Lower leg skin (tissue), 4 donors: ENCODE data around the gene CBX6. TPM values are rescaled to one million over a fixed set of nuclear protein-coding genes. Genes with fewer than 3 reads are reported as not detected.
A peak's percentile ranks its signal among the peaks of the same experiment; 100 is the strongest.

ENCODE experiments used
- DNase-seq, 2 donors: peaks; one replicate each; pipeline ENCODE4 v3.0.0-alpha.2; 2019; ENCODE audit warnings: low spot score in 2 of 2
- H3K4me3 ChIP-seq: fragments of 200-600 bp; sonication (generic); 2 replicates; pipeline ENCODE4 v1.5.1; 2017; ENCODE audit warnings: mild to moderate bottlenecking, low read depth; ENCODE audit not compliant: poor library complexity, severe bottlenecking
- POLR2A ChIP-seq, 2 donors: fragments of 450-650 bp; IDR thresholded peaks; one replicate each; pipeline ENCODE4 v1.6.1; 2016 to 2017; ENCODE audit warnings: antibody characterized with exemption in 2 of 2, mild to moderate bottlenecking in 1 of 2, moderate library complexity in 1 of 2
- WGBS, 2 donors: methylation state at CpG; one replicate each; pipeline ENCODE4 v1.1.5; 2018; 5-methylcytosine and 5-hydroxymethylcytosine counted together
- intact Hi-C: fragments of 100-400 bp; cut with DNase I; formaldehyde crosslinking; loops from one replicate; pipeline ENCODE4 v1.15.0; 2023; ENCODE audit warnings: low total_unique reads
- total RNA-seq, 4 donors: library from RNA; depleted of rRNA; stranded (reverse); fragments of >200 nt; gene quantifications; one replicate each; pipeline ENCODE4 v1.1.0, GENCODE V29; 2016
- TF ChIP-seq, protein P1 (sequence below), 3 donors: fragments of 450-650 bp; IDR thresholded peaks; one replicate each; pipeline ENCODE4 v1.5.1; 2016; ENCODE audit warnings: antibody characterized with exemption in 3 of 3, mild to moderate bottlenecking in 3 of 3, moderate library complexity in 2 of 3

Gene CBX6
- total RNA-seq, 4 donors from 2014 or later, result 5.1 to 20.0 (median 13.9) TPM

DNA sequence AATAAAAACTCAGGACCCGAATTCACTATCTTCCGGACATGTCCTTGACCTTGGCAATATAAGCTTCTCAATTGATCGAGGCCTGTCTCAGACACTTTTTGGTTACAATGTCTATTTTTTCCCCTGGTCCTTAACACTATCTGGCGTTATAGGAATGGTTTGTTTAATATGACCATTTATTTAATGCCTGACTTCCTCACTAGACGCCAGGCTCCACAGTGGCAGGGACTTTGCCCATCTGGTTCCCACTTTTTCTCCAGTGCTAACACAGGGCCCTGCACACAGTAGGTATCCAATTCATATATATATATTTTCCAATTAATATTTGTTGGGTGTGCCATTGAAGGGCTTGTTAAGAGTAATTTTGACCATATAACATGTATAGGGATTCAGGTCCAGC lies 7.9 kb upstream of the CBX6 start:
- DNase-seq, result peak in 1 of 2 donors; percentile 59
- 93 to 94% methylated on average over 5 of the region's 5 CpGs for WGBS, 2 donors
- H3K4me3 ChIP-seq, result no peak overlapping the region
- TF ChIP-seq, protein P1, sequence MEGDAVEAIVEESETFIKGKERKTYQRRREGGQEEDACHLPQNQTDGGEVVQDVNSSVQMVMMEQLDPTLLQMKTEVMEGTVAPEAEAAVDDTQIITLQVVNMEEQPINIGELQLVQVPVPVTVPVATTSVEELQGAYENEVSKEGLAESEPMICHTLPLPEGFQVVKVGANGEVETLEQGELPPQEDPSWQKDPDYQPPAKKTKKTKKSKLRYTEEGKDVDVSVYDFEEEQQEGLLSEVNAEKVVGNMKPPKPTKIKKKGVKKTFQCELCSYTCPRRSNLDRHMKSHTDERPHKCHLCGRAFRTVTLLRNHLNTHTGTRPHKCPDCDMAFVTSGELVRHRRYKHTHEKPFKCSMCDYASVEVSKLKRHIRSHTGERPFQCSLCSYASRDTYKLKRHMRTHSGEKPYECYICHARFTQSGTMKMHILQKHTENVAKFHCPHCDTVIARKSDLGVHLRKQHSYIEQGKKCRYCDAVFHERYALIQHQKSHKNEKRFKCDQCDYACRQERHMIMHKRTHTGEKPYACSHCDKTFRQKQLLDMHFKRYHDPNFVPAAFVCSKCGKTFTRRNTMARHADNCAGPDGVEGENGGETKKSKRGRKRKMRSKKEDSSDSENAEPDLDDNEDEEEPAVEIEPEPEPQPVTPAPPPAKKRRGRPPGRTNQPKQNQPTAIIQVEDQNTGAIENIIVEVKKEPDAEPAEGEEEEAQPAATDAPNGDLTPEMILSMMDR (IDR thresholded peaks at IDR 0.05), result no peak
- no peak for TF ChIP-seq POLR2A (IDR thresholded peaks at IDR 0.05)
- intact Hi-C loops, result no loop called here

DNA sequence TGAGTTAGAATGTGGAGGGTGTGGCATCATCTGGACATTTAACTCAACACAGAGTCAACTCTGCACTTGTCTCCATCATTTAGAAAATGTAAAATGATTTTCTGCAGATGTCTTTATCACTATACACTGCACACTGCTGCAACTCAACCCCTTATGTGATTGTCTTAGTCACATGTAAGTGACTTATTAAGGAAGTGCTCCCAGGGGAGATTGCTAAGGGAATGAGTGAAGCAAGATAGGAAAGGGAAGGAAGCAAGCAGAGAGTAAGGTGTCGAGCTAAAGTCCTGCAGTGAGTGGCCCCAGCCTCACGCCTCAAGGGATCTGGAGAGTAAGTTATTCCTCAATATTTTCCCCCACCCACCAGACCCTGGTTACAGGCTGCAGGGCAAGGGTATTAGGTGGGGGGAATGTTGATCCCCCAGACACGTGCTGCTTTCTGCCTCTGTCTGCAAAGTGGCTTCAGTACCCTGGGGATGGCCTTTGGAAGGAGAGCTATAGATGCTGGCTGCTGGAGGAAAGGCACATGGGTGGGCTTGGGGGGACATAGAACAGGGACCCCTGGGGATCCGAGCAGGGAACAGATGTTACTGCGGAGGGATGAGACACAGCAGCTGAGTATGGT lies 7.2 kb upstream of the CBX6 start:
- DNase-seq, result peak in 1 of 2 donors; percentile 23
- no peak for TF ChIP-seq POLR2A (IDR thresholded peaks at IDR 0.05)
- TF ChIP-seq, protein P1 (IDR thresholded peaks at IDR 0.05), result no peak
- H3K4me3 ChIP-seq, result no peak overlapping the region
- intact Hi-C loops, result no loop called here
- 75 to 83% methylated on average over 5 of the region's 5 CpGs for WGBS, 2 donors

DNA sequence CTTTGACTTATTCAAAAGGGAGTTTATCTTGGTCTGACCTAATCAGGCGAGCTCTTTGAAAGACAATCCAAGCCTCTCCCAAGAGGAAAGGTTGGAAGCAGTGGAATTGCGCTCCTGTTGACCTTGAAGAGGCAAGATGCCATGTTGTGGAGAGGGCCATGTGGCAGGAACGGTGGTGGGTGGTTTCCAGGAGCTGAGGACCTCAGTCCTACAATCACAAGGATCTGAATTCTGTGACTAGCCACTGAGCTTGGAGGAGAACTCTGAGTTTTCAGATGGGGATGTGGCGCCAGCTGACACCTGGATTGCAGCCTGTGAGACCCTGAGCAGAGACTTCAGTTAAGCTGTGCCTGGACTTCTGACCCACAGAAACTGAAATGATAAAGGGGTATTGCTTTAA lies 6.0 kb upstream of the CBX6 start:
- no peak overlapping the region for H3K4me3 ChIP-seq
- WGBS, 2 donors, result 92 to 96% methylated on average over 4 of the region's 4 CpGs
- intact Hi-C loops, result no loop called here

DNA sequence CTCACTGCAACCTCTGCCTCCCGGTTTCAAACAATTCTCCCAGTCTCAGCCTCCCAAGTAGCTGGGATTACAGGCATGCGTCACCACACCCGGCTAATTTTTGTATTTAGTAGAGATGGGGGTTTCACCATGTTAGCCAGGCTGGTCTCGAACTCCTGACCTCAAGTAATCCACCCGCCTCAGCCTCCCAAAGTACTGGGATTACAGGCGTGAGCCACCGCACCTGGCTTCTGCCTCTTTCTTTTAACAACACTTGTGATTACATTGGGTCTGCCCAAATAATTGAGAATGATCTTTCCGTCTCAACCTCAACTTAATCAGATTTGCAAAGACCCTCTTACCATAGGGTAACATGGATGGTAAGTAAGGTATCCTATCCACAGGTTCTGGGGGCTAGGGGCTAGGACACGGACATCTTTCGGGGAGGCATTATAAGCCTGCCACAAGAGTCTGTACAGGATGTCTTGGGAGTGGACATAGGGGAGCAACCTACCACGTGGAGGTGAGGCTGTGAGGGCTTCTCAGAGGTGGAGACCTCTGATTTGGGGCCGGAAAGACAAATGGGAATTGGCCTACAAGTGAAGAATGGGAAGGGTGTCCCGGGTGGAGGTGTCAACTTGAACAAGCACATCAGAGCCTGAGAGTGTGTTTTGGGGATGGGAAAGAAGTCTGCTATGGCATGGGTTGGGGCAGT lies 2.7 kb upstream of the CBX6 start:
- intact Hi-C loops, result loop anchor here (5.0 kb wide), 1 partner anchor 443 kb away; the partner anchor contains the start of gene RPL3
- peak in 1 of 2 donors; percentile 63 for DNase-seq
- no peak overlapping the region for H3K4me3 ChIP-seq
- WGBS, 2 donors, result 94 to 95% methylated on average over 13 of the region's 13 CpGs
- TF ChIP-seq POLR2A (IDR thresholded peaks at IDR 0.05), result no peak
- TF ChIP-seq, protein P1 (IDR thresholded peaks at IDR 0.05), result no peak

More for the DNA sequence above, 6.0 kb upstream of the CBX6 start:
- DNase-seq, result peak in 1 of 2 donors; percentile 26
- TF ChIP-seq, protein P1 (IDR thresholded peaks at IDR 0.05), result no peak
- no peak for TF ChIP-seq POLR2A (IDR thresholded peaks at IDR 0.05)

DNA sequence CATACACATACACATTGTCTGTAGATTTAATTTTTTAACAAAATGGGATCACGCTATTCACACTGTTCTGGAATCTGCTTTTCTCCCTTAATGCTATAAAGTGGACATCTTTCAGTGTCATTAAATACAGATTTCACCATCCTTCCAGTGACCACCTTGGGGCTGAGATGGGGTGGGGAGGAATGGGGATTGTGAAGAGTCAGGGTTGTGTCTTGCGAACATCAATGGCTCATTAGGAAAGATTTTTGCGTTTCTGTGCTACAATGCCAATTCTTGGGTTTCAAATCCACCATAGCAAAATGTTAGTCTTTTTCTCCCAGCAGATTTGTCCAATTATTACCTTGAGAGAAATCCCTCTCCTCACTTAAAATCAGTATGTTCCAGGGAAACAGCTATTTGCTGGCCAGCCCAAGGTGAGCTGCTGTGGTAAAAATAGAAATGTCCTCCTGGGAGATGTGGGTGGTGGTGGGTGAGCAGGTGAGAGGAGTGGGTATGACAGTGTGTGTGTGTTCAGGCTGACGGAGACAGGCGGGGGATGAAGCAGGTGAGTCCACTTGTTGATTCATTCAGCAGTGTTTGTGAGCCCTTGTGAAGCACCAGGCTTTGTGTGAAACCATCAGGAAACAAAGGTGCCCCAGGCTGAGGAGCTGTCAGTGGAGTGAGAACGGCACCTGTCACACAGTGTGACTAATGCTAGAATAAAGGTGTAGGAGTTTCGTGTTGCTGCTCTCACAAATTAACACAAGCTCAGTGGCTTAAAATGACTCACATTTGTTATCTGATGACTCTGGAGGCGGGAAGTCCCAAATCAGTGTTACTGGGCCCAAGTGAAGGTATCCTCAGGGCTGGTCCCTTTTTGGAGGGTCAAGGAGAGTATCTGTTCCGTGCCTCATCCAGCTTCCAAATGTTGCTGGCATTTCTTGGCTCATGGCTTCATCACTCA lies 1.7 kb upstream of the CBX6 start:
- intact Hi-C loops, result loop anchor here (5.0 kb wide), 1 partner anchor 444 kb away; the partner anchor contains the start of gene RPL3
- WGBS, 2 donors, result 60 to 73% methylated on average over 9 of the region's 9 CpGs
- DNase-seq, result peak; percentile 12 to 79
- TF ChIP-seq, protein P1 (IDR thresholded peaks at IDR 0.05), result no peak
- TF ChIP-seq POLR2A (IDR thresholded peaks at IDR 0.05), result no peak
- no peak overlapping the region for H3K4me3 ChIP-seq
